ENCODE data around the gene ASAP2.

Gene ASAP2

DNA sequence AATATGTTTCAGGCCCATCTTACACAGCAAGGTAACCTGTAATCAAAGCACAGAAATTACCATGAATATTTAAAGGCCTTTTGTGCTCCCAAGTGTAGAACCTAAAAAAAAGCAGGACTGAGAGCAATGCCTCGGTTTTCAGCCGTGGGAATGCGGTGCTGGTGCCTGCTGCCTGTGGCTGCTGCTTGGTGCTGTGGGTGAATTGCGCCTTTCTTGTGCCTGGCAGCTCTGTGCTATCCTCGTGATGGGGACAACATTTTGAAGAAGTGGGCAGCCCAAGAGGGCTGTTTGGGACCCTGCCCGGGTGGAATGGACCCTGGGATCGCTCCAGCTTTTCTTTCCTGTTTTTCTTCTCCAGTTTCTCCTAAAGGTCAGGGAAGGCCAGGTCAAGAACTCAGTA lies 91.2 kb downstream of the ASAP2 start:
- DNase-seq (ENCODE audit: low read depth), result no peak

DNA sequence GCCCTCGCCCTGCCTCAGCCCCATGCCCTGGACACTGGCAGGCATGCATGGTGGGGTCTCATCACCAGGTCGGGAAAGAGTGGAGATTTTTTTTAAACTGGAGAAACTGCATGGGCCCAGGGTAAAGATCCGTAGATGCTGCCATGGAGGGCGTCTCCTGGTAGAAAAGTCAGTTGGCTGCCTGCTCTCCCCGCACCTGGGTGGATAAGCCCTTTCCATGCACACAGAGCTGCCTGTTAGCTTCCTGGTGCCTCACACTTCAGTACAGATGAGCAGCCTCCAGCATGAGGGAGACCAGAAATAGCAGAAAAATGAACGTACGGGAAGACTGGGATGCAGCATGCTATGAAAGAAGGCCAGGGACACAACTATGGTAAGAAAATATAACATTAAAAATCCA lies 92.0 kb downstream of the ASAP2 start:
- no peak for DNase-seq (ENCODE audit: low read depth)

DNA sequence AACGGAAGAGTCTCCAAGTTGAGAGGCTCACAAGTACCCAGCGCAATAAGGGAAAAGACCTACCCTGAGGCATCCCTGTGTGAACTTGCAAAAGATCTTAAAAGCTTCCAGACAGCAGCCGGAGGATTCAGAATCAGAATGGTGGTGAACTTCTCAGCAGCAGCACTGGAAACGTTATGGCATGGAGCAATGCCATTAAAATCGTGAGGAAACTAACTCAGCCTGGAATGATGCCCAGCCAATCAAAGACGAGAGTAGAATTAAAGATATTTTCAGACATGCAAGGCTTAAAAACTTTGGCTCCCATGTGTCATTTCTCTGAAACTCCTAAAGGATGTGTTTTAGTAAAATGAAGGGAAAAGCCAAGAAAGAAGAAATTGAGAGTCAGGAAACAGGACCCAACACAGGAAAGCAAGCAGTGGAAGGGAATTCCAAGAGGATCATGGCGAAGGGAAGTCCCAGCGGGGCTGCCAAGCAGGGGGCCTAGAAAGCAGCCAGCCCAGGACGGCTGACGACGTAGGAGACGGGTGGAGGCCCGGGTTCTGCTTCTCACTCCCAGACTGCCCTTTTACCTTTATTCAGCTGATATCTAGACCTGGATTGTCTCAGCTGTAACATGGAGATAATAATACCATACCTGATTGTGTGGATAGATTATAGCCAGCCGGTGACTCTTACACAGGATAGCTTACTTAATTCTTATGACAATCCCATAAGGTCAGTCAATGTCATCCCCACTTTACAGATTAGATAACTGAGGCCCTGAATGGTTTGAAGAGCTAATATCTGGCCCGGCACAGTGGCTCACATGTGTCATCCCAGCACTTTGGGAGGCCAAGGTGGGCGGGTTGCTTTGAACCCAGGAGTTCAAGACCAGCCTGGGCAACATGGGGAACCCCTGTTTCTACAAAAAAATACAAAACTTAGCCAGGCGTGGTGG lies 92.8 kb downstream of the ASAP2 start:
- no peak for DNase-seq (ENCODE audit: low read depth)

DNA sequence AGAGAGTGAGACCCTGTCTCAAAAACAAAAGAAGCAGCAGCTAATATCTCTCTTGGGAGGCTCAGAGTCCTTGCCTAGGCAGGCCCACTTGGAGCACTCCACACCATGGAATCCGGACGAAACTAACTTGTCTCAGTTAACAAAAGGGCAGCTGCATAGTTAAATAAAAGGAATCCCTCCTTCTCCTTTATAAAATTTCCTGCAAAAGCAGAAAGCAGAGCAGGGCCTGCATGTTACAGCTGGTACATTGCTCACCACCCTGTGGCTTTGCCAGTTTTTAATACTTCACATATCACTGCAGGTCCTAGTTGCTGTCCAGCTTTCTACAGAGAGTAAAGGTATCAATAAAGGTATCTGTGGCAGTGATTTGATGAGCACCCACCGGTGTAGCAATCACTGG lies 93.6 kb downstream of the ASAP2 start:
- DNase-seq (ENCODE audit: low read depth), result no peak

DNA sequence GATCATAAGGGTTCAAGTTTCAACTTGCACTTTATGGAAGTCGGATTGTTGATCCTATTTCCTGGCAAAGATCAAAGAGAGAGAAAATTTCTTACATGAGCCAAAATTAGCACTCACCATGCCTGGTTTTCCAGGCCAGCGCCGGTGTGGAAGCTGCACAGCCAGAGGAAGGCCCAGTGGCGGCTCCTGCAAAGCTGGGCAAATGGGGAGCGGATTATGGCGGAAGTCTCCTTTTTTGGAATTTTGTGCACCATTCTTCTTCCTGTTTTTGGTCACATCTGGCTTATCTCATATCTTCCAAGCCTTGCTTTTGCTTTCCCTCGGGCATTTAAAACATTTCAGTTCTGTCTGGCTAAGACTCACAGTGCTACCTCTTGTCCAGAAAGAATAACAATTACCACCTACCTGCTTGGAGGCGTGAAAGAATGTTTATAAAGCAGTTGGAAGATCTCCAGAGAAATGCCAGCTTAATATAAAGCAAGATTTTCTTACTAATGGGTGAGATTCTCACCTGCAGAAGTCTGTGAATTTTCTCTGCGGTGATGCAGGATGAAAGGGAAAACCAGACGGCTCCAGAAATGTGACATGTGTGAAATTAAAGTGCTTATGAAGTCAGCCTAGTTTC lies 94.3 kb downstream of the ASAP2 start:
- DNase-seq (ENCODE audit: low read depth), result no peak

DNA sequence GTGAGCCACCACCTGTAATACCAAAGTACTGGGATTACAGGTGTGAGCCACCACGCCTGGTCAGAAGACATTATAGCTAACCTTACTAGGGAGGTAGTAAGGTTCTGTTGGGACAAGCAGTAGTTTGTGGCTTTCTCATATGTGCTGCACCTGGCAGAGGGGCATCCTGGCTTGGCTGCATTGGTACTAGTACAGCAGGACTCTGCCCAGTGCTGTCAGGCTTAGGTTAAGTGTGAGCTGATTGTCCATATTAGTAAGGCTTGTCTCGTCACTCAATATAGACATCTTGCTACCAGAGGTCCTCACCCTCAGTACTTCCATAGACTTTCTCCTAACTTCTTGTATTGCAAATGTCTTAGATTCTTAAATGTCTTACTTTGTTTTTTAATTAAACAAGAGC lies 96.1 kb downstream of the ASAP2 start:
- no peak for DNase-seq (ENCODE audit: low read depth)

DNA sequence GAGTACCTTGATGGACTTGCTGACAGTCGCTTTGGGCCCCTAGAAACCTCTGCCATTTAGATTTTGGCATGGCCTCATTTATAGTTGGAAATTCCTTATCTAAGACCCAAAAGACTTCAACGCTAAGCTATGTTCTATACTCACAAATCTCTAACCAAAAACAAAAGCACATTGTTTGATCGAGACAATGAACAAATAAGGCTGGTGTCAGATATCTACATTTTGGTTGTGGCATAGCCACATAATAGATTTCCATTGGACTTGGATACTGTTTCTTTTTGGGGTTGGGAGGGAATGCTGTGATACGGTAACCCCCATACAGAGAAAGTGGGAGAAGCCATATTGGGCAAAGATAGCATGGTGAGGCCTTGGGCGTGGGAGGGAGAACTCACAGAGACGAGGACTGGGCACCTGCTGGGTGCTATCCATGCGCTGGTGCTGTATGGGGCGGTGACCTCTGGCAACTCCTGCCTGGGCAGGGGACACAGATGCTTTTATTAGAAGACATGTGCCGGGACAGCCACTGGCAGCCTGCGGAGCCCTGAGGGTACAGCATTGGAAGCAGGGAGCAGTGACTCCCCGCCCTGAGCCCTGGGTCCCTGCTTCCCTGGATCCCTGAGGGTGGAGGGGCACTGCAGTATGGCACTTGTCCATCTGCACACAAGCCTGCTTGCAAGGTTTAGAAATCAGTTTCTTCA lies 97.1 kb downstream of the ASAP2 start:
- no peak for DNase-seq (ENCODE audit: low read depth)

DNA sequence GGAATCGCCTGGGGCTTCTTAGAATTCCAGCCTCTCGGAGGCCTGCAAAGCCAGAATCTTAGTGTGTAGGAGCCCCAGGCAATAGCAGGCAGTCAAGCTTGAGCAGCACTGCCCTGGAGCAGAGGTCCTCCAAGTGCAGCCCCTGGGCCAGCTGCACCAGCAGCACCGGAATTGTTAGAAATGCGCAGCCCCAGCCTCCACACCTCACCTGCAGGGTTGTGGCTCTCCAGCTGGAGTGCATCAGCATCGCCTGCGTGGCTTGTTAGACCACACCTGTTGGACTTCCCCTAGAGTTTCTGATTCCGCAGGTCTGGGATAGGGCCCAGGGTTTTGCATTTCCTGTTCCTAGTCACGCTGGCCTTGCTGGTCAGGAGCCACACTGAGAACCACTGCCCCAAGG lies 100.3 kb downstream of the ASAP2 start:
- DNase-seq (ENCODE audit: low read depth), result no peak

DNA sequence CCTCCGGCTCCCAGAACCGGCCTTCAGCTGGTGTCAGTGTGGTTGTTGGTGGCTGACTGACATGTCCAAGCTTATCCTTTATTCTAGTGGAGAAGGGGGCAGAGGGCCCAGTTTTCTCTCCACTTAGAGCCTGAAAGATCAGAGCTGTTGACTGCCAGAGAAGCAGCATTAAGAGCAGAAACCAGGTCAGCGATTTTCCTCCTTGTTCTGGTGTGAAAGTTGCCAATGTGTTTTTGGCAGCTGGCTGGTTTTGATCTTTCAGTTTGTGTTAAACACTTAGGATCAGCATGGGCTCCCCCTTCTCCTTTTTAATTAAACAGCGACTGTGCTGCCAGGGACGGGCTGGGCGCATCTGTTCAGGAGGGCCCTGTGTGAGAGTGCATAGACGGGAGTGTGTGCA lies 100.9 kb downstream of the ASAP2 start:
- no peak for DNase-seq (ENCODE audit: low read depth)

DNA sequence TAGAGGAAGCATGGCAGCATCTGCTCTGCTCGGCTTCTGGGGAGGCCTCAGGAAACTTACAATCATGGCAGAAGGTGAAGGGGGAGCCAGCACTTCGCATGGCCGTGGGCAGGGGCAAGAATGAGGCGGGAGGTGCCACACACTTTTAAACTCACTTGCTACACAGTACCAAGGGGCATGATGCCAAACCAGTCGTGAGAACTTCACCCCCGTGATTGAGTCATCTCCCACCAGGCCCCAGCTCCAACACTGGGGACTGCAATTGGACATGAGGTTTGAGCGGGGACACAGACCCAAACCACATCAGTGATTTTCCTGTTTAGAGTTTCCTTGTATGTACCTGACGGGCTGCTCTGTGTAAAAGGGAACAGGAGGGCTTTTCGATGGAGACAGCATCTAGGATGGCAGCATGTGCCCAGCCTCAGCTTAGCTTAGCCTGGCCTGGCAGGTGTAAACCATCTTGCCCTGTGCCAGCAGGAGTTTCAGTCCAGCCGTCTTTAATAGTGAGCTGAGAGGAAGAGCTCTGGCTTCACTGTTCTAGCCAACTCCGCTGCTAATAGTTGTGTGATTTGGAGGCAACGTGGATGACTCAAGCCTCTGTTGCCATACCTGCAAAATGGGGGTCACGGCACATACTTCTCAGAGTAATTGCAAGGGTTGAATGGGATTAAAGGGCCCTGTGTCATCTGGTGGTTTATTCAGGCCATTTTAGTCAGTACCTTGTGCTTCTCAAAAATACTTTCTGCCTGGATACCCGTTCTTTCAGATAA lies 101.8 kb downstream of the ASAP2 start:
- DNase-seq (ENCODE audit: low read depth), result no peak

DNA sequence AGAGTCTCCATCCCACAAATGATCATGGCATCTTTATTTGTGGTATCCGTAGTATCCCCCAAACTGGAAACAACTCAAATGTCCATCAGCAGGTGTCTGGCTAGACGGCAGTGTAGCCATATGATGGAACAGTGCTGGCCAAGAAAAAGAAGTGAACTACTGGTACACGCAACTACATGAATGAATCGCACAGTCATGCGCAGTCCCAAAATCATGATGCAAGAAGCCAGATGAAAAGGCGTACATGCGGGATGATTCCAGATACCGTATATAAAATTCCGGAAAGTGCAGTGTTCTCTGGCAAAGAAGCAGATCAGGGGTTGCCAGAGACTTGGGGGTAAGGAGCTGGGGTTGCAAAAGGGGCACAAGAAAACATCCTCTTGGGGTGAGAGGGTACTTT lies 102.5 kb downstream of the ASAP2 start:
- no peak for DNase-seq (ENCODE audit: low read depth)

DNA sequence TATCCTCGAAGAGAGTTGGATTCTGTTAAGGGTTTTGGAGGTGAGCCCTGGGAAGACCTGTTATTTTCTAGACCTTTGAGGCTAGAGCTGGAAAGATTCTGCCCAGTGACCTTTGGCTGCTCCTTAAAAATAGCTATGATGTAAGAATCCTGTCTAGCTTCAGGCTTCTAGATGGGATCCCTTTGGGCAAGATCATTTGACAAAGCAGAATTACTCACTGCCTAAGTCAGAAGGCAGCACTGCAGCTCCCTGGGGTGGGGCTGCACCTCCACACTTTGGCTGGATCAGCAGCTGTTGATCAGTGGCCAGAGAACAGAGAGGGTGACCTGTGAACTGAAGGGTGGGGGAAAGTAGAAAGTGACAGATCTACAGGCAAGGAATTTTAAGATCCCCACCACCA lies 103.8 kb downstream of the ASAP2 start:
- no peak for DNase-seq (ENCODE audit: low read depth)

DNA sequence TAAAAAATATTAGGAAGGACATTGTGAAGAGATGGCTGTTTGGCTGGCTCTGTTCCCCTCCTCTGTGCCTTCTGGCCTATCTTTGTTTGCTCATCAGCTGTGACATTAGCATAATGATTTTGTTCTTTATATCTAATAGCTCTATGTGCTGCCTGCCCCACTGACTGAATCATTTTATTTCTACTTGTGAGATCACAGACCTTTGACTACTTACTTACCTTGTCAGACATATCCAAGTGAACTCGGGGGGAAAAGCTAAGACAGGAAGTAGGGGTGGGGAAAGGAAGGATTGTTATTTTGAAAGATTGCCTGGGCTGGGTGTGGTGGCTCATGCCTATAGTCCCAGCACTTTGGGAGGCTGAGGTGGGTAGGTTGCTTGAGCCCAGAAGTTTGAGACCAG lies 104.2 kb downstream of the ASAP2 start:
- no peak for DNase-seq (ENCODE audit: low read depth)

DNA sequence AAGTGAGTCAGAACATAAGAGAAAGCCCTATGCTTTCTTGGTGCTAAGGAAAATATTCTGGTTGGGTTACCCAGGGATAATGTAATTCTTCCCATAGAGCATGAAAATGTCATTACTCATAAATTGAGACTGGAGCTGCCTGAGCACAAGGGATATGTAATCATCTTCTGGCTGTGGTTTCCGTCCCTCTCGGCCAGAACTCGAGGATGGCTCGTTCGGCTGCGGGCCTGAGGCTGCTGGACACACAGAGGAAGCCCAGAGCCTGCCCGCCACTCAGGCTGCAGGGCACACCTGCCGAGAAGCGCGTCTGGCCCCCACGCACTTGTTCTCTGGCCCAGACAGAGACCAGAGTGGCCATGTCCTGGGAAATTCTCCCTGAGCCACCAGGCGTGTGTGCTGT lies 104.9 kb downstream of the ASAP2 start:
- DNase-seq (ENCODE audit: low read depth), result no peak

DNA sequence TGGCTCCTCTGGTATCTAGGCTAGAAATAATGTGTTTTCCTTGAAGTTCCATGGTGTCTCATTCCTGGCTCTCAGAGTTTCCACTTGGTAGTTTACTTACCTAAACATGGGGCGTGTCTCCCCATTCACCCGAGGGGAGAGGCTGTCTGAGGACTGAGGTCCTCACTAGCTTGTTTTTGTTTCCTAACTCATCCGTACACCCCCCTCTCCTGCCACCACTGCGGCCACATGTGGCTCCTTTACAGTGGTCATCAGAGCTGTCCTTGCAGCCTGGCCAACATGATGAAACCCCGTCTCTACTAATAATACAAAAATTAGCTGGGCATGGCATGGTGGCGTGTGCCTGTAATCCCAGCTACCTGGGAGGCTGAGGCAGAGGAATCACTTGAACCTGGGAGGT lies 106.0 kb downstream of the ASAP2 start:
- no peak for DNase-seq (ENCODE audit: low read depth)

DNA sequence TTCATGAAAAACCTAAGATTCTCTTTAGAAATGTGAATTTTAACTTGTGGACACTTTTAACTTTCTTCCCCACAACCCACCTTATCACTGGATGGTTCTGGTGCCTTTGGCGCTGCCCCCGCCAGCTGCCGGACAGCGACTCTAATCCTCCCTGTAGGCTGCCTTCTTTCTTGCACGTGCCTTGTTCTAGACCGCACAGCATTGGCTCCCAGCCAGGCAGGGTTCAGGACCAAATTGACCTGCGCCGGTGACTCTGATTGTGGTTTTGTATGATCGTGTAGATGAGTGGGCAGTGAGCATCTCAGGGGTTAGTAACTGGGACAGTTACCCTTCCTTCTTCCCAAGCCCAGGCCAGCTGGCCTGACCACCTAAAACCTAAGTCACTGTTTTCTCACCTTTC lies 106.8 kb downstream of the ASAP2 start:
- DNase-seq (ENCODE audit: low read depth), result no peak

DNA sequence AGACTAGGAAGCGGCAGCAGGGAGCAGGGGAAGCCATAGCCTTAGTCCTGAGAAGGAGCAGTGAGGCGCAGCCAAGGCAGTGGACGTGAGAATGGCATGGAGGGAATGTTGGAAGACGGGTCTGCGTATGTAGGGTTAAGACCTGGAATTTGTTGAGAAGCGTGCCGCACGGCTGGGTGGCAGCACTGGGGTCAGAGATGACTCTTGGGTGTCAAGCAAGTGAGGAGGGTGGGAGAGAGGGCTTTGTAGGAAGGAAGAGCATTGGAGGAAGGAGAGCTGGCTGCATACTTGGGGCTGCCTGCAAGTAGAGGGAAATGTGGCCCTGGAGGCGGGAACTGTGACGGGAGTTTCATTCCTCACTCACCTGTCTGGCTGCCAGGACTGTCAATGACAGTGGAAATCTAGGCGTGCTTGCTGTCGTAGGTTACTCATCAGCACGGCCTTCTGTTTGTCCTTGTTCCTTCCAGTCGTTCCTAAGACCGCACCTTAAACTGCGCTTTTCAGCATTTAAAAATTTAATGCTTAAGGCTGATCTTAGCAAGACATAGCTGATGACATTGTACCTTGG lies 108.8 kb downstream of the ASAP2 start:
- DNase-seq (ENCODE audit: low read depth), result no peak

DNA sequence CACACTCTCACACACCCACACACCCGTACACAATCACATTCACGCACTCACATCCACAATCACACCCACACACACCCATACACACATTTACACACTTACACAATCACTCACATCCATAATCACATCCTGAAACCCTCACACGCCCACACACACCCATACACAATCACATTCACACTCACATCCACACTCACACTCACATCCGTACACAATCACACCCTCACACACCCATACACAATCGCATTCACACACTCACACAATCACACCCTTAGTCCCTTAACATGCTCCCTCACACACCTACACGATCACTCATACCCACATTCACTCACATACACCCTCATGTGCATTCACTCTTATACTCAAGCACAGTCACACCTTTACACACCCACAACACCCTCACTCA lies 110.9 kb downstream of the ASAP2 start:
- DNase-seq (ENCODE audit: low read depth), result no peak

DNA sequence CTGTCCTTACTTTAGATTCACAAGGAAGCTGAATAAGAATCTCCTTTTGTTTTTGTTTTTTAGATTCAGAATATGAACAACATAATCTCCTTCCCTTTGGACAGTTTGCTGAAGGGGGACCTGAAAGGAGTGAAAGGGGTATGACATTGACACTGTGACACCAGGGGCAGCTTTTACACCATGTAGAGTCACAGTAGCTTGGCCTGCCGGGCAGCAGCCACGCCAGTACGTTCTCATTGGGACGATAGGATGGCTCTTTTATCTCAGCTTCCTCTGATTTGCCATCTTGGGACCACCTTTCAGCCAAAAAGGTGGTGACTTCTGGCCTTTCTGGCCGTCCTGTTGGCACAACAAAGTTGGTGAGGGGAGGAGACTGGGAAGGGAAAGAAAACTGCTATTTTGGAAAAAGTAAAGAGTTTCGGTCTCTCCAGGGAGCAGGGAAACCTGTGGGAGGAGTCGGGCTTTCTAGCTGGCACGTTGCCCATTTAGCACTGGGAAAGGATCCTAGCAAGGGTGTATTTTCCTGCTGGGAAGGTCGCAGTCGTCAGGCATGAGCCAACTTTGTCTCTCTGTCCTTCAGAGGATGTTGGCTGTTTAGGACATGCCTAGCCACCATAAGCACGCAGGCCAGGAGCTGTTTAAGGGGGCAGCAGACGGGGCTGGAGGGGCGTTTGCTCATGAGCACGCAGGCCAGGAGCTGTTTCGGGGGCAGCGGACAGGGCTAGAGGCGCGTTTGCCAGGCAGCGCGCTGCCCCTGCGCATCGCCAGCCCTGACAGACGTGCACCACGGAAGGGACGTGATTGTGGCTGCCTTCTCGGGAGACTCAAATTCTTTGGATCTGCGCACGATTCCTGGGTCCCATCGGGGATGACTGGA lies 112.1 kb downstream of the ASAP2 start:
- no peak for DNase-seq (ENCODE audit: low read depth)

DNA sequence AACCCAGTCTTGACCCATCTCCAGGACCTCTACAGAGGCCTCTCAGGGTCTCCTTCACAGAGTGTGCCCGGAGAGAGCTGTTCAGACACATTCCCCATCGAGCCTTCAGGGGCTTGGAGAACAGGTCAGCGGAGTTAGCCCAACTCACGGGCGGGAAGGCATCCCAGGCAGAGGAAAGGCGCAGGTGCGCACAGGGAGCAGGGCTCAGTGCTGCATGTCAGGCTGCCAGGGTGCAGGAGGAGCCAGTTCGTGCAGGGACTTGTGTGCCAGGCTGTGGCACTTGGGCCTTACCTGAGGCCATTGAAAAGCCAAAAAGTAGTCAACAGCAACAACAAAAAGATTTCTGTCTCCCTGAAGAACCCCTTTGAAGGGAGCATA lies 112.7 kb downstream of the ASAP2 start:
- no peak for DNase-seq (ENCODE audit: low read depth)

DNA sequence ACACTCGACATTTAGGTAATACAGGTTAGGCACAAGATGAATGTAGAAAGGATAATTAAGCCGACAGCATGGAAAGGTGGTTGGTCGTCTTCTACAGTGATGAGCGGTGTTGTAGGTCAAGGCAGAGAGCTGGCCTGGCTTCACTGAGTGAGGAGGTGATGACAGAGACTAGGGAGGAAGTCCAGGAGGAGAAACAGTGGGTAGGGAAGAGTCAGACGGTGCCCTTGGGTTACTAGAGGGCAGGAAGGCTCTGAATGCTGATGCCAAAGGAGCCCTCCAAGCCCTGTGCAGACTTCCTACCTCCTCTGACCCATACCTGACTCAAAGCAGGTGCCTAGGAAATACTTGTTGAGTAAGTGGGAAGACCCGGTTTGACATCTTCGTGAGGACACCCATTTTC lies 116.0 kb downstream of the ASAP2 start:
- no peak for DNase-seq (ENCODE audit: low read depth)

All from stimulated activated CD8-positive, alpha-beta memory T cell treated with anti-CD3 and anti-CD28 coated beads, Interleukin-4, amount 100 ng/mL, for 24 hours (primary cell).